A549 treated with AZD9567 at 1 μM for 4 hours (cell line): ENCODE results near the gene WTAP. TPM values are rescaled to one million over a fixed set of nuclear protein-coding genes. Genes with fewer than 3 reads are reported as not detected.

Source experiments
- total RNA-seq: library from RNA; stranded (reverse); fragments of 200-300 nt; extraction: Qiagen RNA extraction; gene quantifications from 5 replicates; pipeline ENCODE4 v1.2.3, GENCODE V29; 2022; ENCODE audit not compliant: insufficient read depth

The WTAP gene
- 67.3 to 72.6 TPM (median 68.2 TPM) in 5 replicates for total RNA-seq

DNA sequence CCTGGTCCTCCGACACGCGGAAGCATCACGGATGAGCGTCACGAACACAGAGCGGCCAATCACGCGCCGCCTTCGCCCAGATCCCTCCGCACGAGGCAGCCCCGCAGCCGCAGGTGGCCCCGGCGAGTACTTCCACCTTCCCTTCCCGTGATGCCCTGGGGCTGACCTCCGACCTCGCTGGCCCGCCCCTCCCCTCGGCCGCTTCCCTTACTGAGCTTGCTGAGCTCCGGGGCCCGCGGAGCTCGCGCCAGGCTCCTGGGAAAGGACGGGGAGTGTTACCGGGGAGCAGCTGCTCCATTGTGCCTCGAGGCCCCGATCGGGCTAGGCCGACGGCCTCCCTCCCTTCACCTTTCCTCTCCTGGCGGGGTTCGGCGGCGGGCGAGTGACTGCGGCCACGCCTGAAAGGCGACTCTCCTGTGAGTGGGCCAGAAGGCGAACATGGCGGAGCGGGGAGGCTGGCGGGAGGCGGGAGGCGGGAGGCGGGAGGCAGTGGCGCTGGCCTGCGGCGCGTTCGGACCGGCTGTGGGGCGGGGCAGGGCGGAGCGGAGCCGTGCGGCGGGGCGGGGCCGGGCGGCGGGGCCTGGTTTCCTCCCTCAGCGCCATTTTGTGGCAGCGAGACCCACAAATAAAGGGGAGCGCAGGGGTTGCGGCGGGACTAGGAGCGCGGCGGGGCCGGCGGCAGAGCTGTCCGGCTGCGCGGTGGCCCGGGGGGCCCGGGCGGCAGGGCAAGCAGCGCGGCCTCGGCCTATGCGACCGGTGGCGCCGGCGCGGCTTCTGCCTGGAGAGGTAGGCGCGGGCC, at the start of gene WTAP:
WTAP (plus strand) TSS at position 589 of the 799 bp plus-strand sequence. CDS start 8,760 bp downstream, outside the sequence.

GRCh38 chr6:159693128-159693893, 34.0 kb upstream of the WTAP start, which contains the start of gene SOD2:
SOD2 (minus strand) TSS chr6:159693241; CDS start chr6:159693167, 74 bp downstream.

DNA sequence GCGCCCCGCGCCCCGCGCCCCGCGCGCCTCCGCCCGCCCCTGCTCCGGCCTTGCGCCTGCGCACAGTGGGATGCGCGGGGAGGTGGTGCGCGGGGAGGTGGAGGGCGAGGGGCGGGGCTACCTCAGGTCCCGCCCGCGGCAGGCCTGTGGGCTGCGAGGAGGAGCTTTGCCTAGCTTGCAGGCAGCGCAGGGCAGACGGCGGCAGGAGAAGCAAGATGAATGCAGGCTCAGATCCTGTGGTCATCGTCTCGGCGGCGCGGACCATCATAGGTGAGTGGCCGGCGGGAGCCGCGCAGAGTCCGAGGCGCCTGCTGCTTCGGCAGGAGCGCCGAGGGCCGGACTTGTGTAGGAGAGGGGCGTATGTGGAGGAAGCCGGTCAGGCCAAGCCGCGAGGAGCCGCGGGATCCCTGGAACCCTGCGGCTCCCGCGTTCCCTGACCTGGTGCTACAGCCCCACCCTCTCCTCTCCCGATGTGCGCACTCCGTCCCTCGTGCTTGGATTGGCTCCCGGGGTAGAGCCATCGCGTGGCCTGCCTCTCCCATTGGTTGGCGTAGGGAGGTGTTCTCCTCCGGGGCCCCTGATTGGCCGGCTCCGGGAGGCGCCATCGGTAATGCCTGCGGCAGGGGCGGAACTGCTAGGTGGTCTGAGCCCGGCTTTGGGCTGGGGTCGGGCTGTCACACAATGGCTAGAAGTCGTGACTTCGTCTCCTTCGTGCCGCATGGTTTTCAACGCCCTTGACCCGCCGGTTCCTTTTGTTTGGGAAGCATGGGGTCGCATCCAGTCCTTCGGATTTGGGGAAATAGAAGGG, 34.8 kb downstream of the WTAP start, which contains the start of gene ACAT2:
ACAT2 (plus strand) TSS at position 173 of the 808 bp plus-strand sequence; CDS start at position 216, 43 bp downstream.

DNA sequence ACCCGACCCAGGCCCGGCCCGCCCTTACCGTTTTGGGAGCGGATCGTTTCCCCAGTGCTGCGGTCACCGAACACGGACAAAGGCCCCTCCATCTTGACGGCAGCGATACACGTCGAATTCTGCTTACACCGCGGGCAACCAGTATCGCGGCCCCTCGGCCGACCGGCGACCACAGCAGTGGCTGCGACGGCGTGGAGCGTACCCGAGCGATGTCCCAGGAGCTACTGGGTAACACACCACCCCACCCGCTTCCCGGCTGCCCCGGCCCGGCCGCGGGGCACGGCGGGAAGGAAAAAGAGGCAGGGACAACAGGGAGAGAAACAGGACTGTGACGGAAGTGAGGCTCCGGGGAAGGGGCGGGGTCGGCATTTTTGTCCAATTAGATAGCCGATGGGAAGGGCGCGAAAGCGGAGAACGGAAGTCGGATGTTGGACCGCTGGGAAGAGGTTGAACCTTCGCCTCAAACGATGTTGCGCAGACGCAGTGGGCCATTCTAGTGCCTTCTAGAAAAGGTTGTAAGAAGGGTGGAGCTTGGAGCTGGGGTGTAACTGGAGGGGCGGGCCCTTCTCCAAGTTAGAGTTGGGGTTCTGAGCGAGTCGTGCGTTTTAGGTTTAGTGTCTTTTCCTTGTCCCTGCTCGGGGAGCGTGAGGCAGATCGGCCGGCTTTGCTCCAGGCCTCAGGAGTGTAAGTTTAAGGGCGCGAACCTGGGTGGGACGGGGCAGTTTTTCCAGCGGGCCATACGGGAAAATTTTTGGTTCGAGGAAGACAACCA, 62.3 kb downstream of the WTAP start, which contains the start of gene TCP1:
TCP1 (minus strand) TSS at position 226 of the 772 bp plus-strand sequence; CDS start at position 92, 134 bp downstream.

DNA sequence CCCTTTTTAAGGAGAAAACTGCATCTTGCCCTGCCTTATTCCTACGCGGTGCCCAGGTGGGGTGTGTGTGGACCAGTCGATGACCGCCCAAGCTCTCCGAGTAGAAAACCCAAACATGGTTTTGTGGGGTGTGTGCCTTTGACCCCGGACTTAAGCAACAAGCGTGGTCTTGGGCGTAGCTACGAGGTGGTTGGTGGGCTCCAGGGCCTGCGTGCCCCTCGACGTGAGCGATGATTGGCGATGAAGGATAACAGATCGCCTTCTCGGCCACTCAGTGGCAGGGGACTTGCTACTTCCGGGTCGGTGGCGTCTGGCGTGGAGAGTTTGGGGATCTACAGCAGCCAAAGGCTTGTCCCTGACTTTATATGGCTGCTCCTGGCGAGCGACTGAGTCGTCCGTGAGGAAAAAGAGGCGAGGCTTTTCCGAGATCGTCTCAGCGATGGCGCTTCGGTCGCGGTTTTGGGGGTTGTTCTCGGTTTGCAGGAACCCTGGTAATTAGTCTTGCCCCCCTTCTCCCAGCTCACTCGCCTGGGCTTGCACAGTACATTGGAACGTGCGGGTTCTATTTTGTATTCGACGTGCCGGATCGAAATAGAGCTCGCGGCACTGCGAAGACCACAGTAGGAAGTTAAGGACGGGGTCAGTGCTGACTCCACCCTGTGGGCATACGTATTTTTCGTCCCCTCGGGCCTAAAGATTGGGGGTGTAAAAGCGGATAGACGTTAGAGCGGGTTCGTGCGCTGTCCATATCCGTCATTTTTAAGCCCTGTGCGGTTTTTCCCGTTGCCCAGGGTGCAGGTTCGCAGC, 63.0 kb downstream of the WTAP start, which contains the start of gene MRPL18:
MRPL18 (plus strand) TSS at position 319 of the 807 bp plus-strand sequence; CDS start at position 440, 121 bp downstream.

DNA sequence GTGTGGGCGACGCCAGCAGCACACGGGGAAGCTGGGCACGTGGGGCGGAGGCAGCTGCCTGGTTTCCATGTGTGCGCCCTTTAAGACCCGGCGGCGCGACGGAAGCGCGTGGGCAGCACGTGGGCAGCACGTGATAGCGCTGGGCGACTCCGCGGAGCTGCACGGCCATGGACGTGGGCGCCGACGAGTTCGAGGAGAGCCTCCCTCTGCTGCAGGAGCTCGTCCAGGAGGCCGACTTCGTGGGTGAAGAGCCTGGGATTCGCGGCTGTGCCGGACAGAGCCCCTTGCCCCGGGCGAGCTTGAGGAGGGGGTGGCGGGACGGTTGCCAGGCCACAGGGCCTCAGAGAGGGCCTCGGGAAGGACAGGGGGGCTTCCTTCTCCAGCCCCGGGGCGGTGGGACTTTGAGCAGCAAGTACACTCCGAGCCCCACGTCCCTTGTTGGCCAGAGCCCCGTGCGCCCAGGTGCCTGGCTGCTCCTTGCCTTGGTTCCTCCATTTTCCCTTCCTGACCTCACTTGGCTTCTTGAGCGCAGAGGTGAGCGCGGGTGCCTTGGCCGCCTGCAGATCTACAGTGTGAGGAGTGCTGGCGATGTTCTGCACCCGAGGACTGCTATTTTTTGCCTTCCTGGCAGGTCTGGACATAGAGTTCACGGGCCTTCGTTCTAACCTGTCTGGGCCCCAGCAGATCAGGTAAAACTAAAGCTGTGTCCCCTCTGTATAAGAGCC, 73.0 kb downstream of the WTAP start, which contains the start of gene PNLDC1:
PNLDC1 (plus strand) TSS at position 136 of the 725 bp plus-strand sequence; CDS start at position 168, 32 bp downstream.

Other genes starting within 250 kb of the WTAP start
- gene SOD2, start 34.3 kb upstream of the WTAP start, total RNA-seq, result 159 to 210 TPM (median 201 TPM) in 5 replicates
- gene ACAT2, start 34.5 kb downstream of the WTAP start, total RNA-seq, result 25.5 to 32.1 TPM (median 28.6 TPM) in 5 replicates
- 217 to 239 TPM (median 230 TPM) in 5 replicates for gene TCP1, start 62.1 kb downstream of the WTAP start, total RNA-seq
- 69.6 to 93.8 TPM (median 82.6 TPM) in 5 replicates for gene MRPL18, start 63.0 kb downstream of the WTAP start, total RNA-seq
- 0.05 to 0.08 TPM (median 0.06 TPM) in 3 of 5 replicates, not detected in the others for gene PNLDC1, start 72.8 kb downstream of the WTAP start, total RNA-seq
- gene MAS1, start 163.5 kb downstream of the WTAP start, total RNA-seq, result not detected in 5 replicates
- 27.3 to 29.9 TPM (median 29.2 TPM) in 5 replicates for gene IGF2R, start 241.6 kb downstream of the WTAP start, total RNA-seq